ENCODE measurements around the gene MRPL49. TPM values are rescaled to one million over a fixed set of nuclear protein-coding genes. Genes with fewer than 3 reads are reported as not detected.

Gene MRPL49
- total and polyA plus RNA-seq, 2 experiments from 2014 or later, result 46.8 to 57.6 TPM

- Histone ChIP-seq H2AFZ (no peak overlapping the region), H3K27ac (no peak overlapping the region), H3K27me3 (no peaks in the 10 kb centered on the region), H3K4me1 (ENCODE audit: insufficient read depth) (no peaks in the 10 kb centered on the region), H4K20me1 (ENCODE audit: insufficient read depth, poor library complexity, severe bottlenecking) (no peaks in the 10 kb centered on the region), H3K9me3 (ENCODE audit: low read depth) (no peaks in the 10 kb centered on the region), H3K9me2 (replicated peaks; ENCODE audit: insufficient read depth) (no peaks in the 10 kb centered on the region), H3K4me2 (no peak overlapping the region), H3K4me3 (no peak overlapping the region), H3K79me2 (no peaks in the 10 kb centered on the region), H3K36me3 (replicated peaks; ENCODE audit: insufficient read depth, low read depth) (no peaks in the 10 kb centered on the region)
- no peak for TF ChIP-seq EZH2phosphoT487 (IDR thresholded peaks at IDR 0.05; ENCODE audit: low read depth, severe bottlenecking, unreplicated experiment)
- TF ChIP-seq, protein P1, sequence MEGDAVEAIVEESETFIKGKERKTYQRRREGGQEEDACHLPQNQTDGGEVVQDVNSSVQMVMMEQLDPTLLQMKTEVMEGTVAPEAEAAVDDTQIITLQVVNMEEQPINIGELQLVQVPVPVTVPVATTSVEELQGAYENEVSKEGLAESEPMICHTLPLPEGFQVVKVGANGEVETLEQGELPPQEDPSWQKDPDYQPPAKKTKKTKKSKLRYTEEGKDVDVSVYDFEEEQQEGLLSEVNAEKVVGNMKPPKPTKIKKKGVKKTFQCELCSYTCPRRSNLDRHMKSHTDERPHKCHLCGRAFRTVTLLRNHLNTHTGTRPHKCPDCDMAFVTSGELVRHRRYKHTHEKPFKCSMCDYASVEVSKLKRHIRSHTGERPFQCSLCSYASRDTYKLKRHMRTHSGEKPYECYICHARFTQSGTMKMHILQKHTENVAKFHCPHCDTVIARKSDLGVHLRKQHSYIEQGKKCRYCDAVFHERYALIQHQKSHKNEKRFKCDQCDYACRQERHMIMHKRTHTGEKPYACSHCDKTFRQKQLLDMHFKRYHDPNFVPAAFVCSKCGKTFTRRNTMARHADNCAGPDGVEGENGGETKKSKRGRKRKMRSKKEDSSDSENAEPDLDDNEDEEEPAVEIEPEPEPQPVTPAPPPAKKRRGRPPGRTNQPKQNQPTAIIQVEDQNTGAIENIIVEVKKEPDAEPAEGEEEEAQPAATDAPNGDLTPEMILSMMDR (IDR thresholded peaks at IDR 0.05; ENCODE audit: poor library complexity), result no peak
- no peak for TF ChIP-seq EZH2 (IDR thresholded peaks at IDR 0.05; ENCODE audit: borderline replicate concordance)
- 76% methylated on average over 31 of the region's 31 CpGs for WGBS (ENCODE audit: low lambda C conversion rate, missing lambda C conversion rate)
- no peak for DNase-seq (ENCODE audit: low spot score)
Measured at GRCh38 chr11:65165410-65166317, 43.5 kb downstream of the MRPL49 start.

DNA sequence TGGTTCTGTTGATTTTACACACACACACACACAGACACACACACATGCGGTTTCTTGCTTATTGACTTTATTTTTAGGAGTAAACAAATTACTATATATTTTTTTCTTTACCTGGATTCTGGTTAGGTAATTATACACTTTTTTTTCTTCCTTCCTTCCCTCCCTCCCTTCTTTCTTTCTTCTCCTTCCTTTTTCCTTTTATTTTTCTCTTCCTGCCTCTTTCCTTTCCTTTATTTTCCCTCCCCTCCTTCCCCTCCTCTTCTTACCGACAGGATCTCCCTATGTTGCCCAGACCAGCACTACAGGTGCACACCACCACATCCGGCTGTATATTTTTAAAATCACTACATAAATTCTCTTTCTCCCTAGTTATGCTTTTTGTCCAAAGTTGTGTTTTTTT is 44.8 kb downstream of the MRPL49 start:
- H3K36me3 ChIP-seq (replicated peaks; ENCODE audit: insufficient read depth, low read depth), result no peaks in the 10 kb centered on the region
- H3K4me3 ChIP-seq, result no peak overlapping the region
- H2AFZ ChIP-seq, result no peak overlapping the region
- H4K20me1 ChIP-seq (ENCODE audit: insufficient read depth, poor library complexity, severe bottlenecking), result no peaks in the 10 kb centered on the region
- DNase-seq (ENCODE audit: low spot score), result no peak
- no peak overlapping the region for H3K4me2 ChIP-seq
- H3K9me2 ChIP-seq (replicated peaks; ENCODE audit: insufficient read depth), result no peaks in the 10 kb centered on the region
- H3K9me3 ChIP-seq (ENCODE audit: low read depth), result no peaks in the 10 kb centered on the region
- TF ChIP-seq EZH2 (IDR thresholded peaks at IDR 0.05; ENCODE audit: borderline replicate concordance), result no peak
- no peak for TF ChIP-seq EZH2phosphoT487 (IDR thresholded peaks at IDR 0.05; ENCODE audit: low read depth, severe bottlenecking, unreplicated experiment)
- TF ChIP-seq, protein P1 (IDR thresholded peaks at IDR 0.05; ENCODE audit: poor library complexity), result no peak
- H3K4me1 ChIP-seq (ENCODE audit: insufficient read depth), result no peaks in the 10 kb centered on the region
- H3K27me3 ChIP-seq, result no peaks in the 10 kb centered on the region
- 97% methylated on average over 3 of the region's 3 CpGs for WGBS (ENCODE audit: low lambda C conversion rate, missing lambda C conversion rate)
- H3K27ac ChIP-seq, result no peak overlapping the region
- H3K79me2 ChIP-seq, result no peaks in the 10 kb centered on the region

DNA sequence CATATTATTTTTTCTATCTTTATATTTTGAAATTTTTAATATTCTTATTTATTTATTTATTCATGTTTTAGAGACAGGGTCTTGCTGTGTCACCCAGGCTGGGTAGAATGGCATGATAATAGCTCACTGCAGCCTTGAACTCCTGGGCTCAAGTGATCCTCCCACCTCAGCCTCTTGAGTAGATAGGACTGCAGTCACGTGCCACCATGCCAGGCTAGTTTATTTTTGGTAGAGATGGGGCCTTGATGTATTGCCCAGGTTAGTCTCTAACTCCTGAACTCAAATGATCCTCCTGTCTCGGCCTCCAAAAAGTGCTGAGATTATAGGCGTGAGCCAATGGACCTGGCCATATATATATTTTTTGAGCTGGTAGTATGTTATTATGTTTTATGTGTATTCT is 45.5 kb downstream of the MRPL49 start:
- Histone ChIP-seq H3K4me3 (no peak overlapping the region), H4K20me1 (ENCODE audit: insufficient read depth, poor library complexity, severe bottlenecking) (no peaks in the 10 kb centered on the region), H3K9me2 (replicated peaks; ENCODE audit: insufficient read depth) (no peaks in the 10 kb centered on the region), H3K27me3 (no peaks in the 10 kb centered on the region), H3K9me3 (ENCODE audit: low read depth) (no peaks in the 10 kb centered on the region), H2AFZ (no peak overlapping the region), H3K79me2 (no peaks in the 10 kb centered on the region), H3K36me3 (replicated peaks; ENCODE audit: insufficient read depth, low read depth) (no peaks in the 10 kb centered on the region), H3K4me1 (ENCODE audit: insufficient read depth) (no peaks in the 10 kb centered on the region), H3K4me2 (no peak overlapping the region), H3K27ac (no peak overlapping the region)
- TF ChIP-seq, protein P1 (IDR thresholded peaks at IDR 0.05; ENCODE audit: poor library complexity), result no peak
- no peak for TF ChIP-seq EZH2phosphoT487 (IDR thresholded peaks at IDR 0.05; ENCODE audit: low read depth, severe bottlenecking, unreplicated experiment)
- TF ChIP-seq EZH2 (IDR thresholded peaks at IDR 0.05; ENCODE audit: borderline replicate concordance), result no peak
- 94% methylated on average over 3 of the region's 3 CpGs for WGBS (ENCODE audit: low lambda C conversion rate, missing lambda C conversion rate)
- no peak for DNase-seq (ENCODE audit: low spot score)
